ENCODE results near the gene MRPL39.

GRCh38 chr21:25638660-25639550 is 31.6 kb upstream of the MRPL39 start, which contains the start of gene JAM2:
- TF ChIP-seq PKNOX1 (IDR thresholded peaks at IDR 0.05) = no peak
- TF ChIP-seq GATA2 (CRISPR knock-in tag; IDR thresholded peaks at IDR 0.05) = no peak
- TF ChIP-seq HBP1 (CRISPR knock-in tag; IDR thresholded peaks at IDR 0.05) = no peak
- TF ChIP-seq REST (IDR thresholded peaks at IDR 0.05; ENCODE audit: borderline replicate concordance) = no peak
- no peak for TF ChIP-seq REST (CRISPR knock-in tag; IDR thresholded peaks at IDR 0.05; ENCODE audit: low read depth)
- no peak for TF ChIP-seq GABPA (tag; conservative IDR thresholded peaks at IDR 0.05; ENCODE audit: low read depth)
- TF ChIP-seq KAT7 (CRISPR knock-in tag; IDR thresholded peaks at IDR 0.05; ENCODE audit: borderline replicate concordance) = no peak
- no peak for TF ChIP-seq HDAC6 (IDR thresholded peaks at IDR 0.05; ENCODE audit: low read depth, low read length)
- no peak for TF ChIP-seq ZNF696 (CRISPR knock-in tag; conservative IDR thresholded peaks at IDR 0.05)
- no peak for TF ChIP-seq ZNF174 (CRISPR knock-in tag; IDR thresholded peaks at IDR 0.05)
- TF ChIP-seq ERF (CRISPR knock-in tag; IDR thresholded peaks at IDR 0.05) = no peak
- no peak for TF ChIP-seq ATF1 (CRISPR knock-in tag; IDR thresholded peaks at IDR 0.05)
- no peak for TF ChIP-seq ATF1 (tag; IDR thresholded peaks at IDR 0.05)
- no peak for TF ChIP-seq ZFX (CRISPR knock-in tag; IDR thresholded peaks at IDR 0.05)
- no peak for TF ChIP-seq FOXP1 (CRISPR knock-in tag; IDR thresholded peaks at IDR 0.05)
- no peak for TF ChIP-seq CEBPG (CRISPR knock-in tag; IDR thresholded peaks at IDR 0.05)
- TF ChIP-seq CEBPG (tag; conservative IDR thresholded peaks at IDR 0.05 in 1 of 2, IDR thresholded peaks at IDR 0.05 in 1 of 2) = no peak
